ENCODE data around the gene SCN2B.

SCN2B gene

GRCh38 chr11:118128310-118128709 lies 48.1 kb downstream of the SCN2B start:
- Histone ChIP-seq H3K27ac (no peak overlapping the region), H3K27me3 (no peaks in the 10 kb centered on the region)

GRCh38 chr11:118126082-118126838 lies 50.2 kb downstream of the SCN2B start:
- H3K4me1 ChIP-seq (ENCODE audit: control insufficient read depth in 1 of 2, insufficient read depth in 1 of 2, low read depth in 1 of 2, low read length in 1 of 2), result no peaks in the 10 kb centered on the region
- no peak overlapping the region for H3K4me3 ChIP-seq (ENCODE audit: low read depth in 1 of 2, low read length in 1 of 2)
- TF ChIP-seq CTCF (IDR thresholded peaks at IDR 0.05), result no peak
- no peak overlapping the region for H3K27ac ChIP-seq
- no peaks in the 10 kb centered on the region for H3K9me3 ChIP-seq
- H3K36me3 ChIP-seq, result no peaks in the 10 kb centered on the region
- no peaks in the 10 kb centered on the region for H3K27me3 ChIP-seq

More at GRCh38 chr11:118128310-118128709, 48.1 kb downstream of the SCN2B start:
- Histone ChIP-seq H3K4me1 (ENCODE audit: control insufficient read depth in 1 of 2, insufficient read depth in 1 of 2, low read depth in 1 of 2, low read length in 1 of 2) (no peaks in the 10 kb centered on the region), H3K4me3 (ENCODE audit: low read depth in 1 of 2, low read length in 1 of 2) (no peak overlapping the region), H3K9me3 (no peaks in the 10 kb centered on the region), H3K36me3 (no peaks in the 10 kb centered on the region)
- TF ChIP-seq CTCF (IDR thresholded peaks at IDR 0.05), result no peak

GRCh38 chr11:118124929-118125535 lies 51.4 kb downstream of the SCN2B start:
- TF ChIP-seq CTCF (IDR thresholded peaks at IDR 0.05), result no peak
- no peaks in the 10 kb centered on the region for H3K9me3 ChIP-seq
- no peak overlapping the region for H3K4me3 ChIP-seq (ENCODE audit: low read depth in 1 of 2, low read length in 1 of 2)
- H3K36me3 ChIP-seq, result no peaks in the 10 kb centered on the region
- no peaks in the 10 kb centered on the region for H3K27me3 ChIP-seq
- H3K4me1 ChIP-seq (ENCODE audit: control insufficient read depth in 1 of 2, insufficient read depth in 1 of 2, low read depth in 1 of 2, low read length in 1 of 2), result no peaks in the 10 kb centered on the region
- H3K27ac ChIP-seq, result no peak overlapping the region

GRCh38 chr11:118120793-118121192 lies 55.6 kb downstream of the SCN2B start:
- Histone ChIP-seq H3K27ac (no peak overlapping the region), H3K9me3 (no peaks in the 10 kb centered on the region), H3K27me3 (peaks cover 8% of the 10 kb centered on the region), H3K4me1 (ENCODE audit: control insufficient read depth in 1 of 2, insufficient read depth in 1 of 2, low read depth in 1 of 2, low read length in 1 of 2) (no peaks in the 10 kb centered on the region), H3K36me3 (no peaks in the 10 kb centered on the region), H3K4me3 (ENCODE audit: low read depth in 1 of 2, low read length in 1 of 2) (no peak overlapping the region)
- TF ChIP-seq CTCF (IDR thresholded peaks at IDR 0.05), result no peak

GRCh38 chr11:118117790-118118601 lies 58.4 kb downstream of the SCN2B start:
- Histone ChIP-seq H3K27ac (no peak overlapping the region), H3K27me3 (peaks cover 8% of the 10 kb centered on the region), H3K4me1 (ENCODE audit: control insufficient read depth in 1 of 2, insufficient read depth in 1 of 2, low read depth in 1 of 2, low read length in 1 of 2) (no peaks in the 10 kb centered on the region), H3K9me3 (no peaks in the 10 kb centered on the region), H3K4me3 (ENCODE audit: low read depth in 1 of 2, low read length in 1 of 2) (no peak overlapping the region), H3K36me3 (no peaks in the 10 kb centered on the region)
- no peak for TF ChIP-seq CTCF (IDR thresholded peaks at IDR 0.05)

All from neutrophil (primary cell).